GM19395 (cell line): Measurements from ENCODE around the gene NTN1.
"Not testable (repeated sequence)": the region's sequence is repeated elsewhere in the genome, so short reads cannot be mapped to it uniquely, and the experiment has no call there.

Experiments
- ATAC-seq: cut with Tn5 transposase; IDR thresholded peaks from one replicate; pipeline ENCODE4 v1.9.1; 2021; ENCODE audit warnings: mild to moderate bottlenecking, moderate library complexity; ENCODE audit not compliant: unreplicated experiment

The NTN1 gene

GRCh38 chr17:9021158-9021991, at the start of gene NTN1:
Gene NTN1, plus strand, starts transcription at chr17:9021510. Its CDS starts 864 bp downstream, at chr17:9022374.
- ATAC-seq, result peak; percentile 66

GRCh38 chr17:8975091-8975725, 46.1 kb upstream of the NTN1 start:
- no peak for ATAC-seq

- ATAC-seq, result no peak
Observed at GRCh38 chr17:8976638-8977037, 44.7 kb upstream of the NTN1 start.

GRCh38 chr17:8979715-8980114, 41.6 kb upstream of the NTN1 start:
- no peak for ATAC-seq

GRCh38 chr17:8981443-8981842, 39.9 kb upstream of the NTN1 start:
- no peak for ATAC-seq

GRCh38 chr17:8984225-8984624, 37.1 kb upstream of the NTN1 start:
- ATAC-seq, result not testable (repeated sequence)

GRCh38 chr17:8985054-8985701, 36.1 kb upstream of the NTN1 start:
- ATAC-seq, result peak; percentile 41

GRCh38 chr17:8986295-8986694, 35.0 kb upstream of the NTN1 start:
- ATAC-seq, result no peak

- not testable (repeated sequence) for ATAC-seq
Observed at GRCh38 chr17:8988263-8988935, 32.9 kb upstream of the NTN1 start.

GRCh38 chr17:8991514-8992285, 29.6 kb upstream of the NTN1 start:
- no peak for ATAC-seq

- no peak for ATAC-seq
Observed at GRCh38 chr17:8994319-8994718, 27.0 kb upstream of the NTN1 start.

- no peak for ATAC-seq
Observed at GRCh38 chr17:8995711-8996110, 25.6 kb upstream of the NTN1 start.

GRCh38 chr17:8997994-8998628, 23.2 kb upstream of the NTN1 start:
- ATAC-seq, result no peak

- no peak for ATAC-seq
Observed at GRCh38 chr17:9001559-9001958, 19.8 kb upstream of the NTN1 start.

- ATAC-seq, result no peak
Observed at GRCh38 chr17:9002227-9002605, 19.1 kb upstream of the NTN1 start.

GRCh38 chr17:9002606-9003354, 18.5 kb upstream of the NTN1 start:
- ATAC-seq, result no peak

- no peak for ATAC-seq
Observed at GRCh38 chr17:9003355-9004131, 17.8 kb upstream of the NTN1 start.

- ATAC-seq, result no peak
Observed at GRCh38 chr17:9004132-9004960, 17.0 kb upstream of the NTN1 start.
